ENCODE results near the gene LAMA3.
"Not testable (repeated sequence)": the region's sequence is repeated elsewhere in the genome, so short reads cannot be mapped to it uniquely, and the experiment has no call there.

Gene LAMA3

GRCh38 chr18:23703987-23704384 is 14.7 kb downstream of the LAMA3 start:
- Histone ChIP-seq H3K27ac (ENCODE audit: low read depth, low read length) (no peak overlapping the region), H3K4me1 (ENCODE audit: control insufficient read depth in 5 of 5, insufficient read depth in 5 of 5, low read length in 5 of 5) (no peaks in the 10 kb centered on the region), H3K36me3 (ENCODE audit: control insufficient read depth in 5 of 5, insufficient read depth in 5 of 5, low read length in 5 of 5) (no peaks in the 10 kb centered on the region), H3K27me3 (ENCODE audit: control insufficient read depth in 5 of 5, insufficient read depth in 4 of 5, low read length in 5 of 5) (peaks cover 0 to 12% (median 0%) of the 10 kb centered on the region in 5 donors), H3K9me3 (ENCODE audit: control insufficient read depth in 5 of 5, low read length in 5 of 5) (peaks cover 0 to 6% (median 5%) of the 10 kb centered on the region in 5 donors), H3K4me3 (ENCODE audit: low read depth in 1 of 5, low read length in 5 of 5) (no peak overlapping the region), H3K9ac (ENCODE audit: low read length in 5 of 5) (no peak overlapping the region)

- Histone ChIP-seq H3K36me3 (ENCODE audit: control insufficient read depth in 5 of 5, insufficient read depth in 5 of 5, low read length in 5 of 5) (no peaks in the 10 kb centered on the region), H3K9me3 (ENCODE audit: control insufficient read depth in 5 of 5, low read length in 5 of 5) (peaks cover 0 to 6% (median 5%) of the 10 kb centered on the region in 5 donors), H3K9ac (ENCODE audit: low read length in 5 of 5) (no peak overlapping the region)
Observed at GRCh38 chr18:23704806-23705205, 15.6 kb downstream of the LAMA3 start.

GRCh38 chr18:23706971-23707640 is 17.9 kb downstream of the LAMA3 start:
- Histone ChIP-seq H3K27ac (ENCODE audit: low read depth, low read length) (no peak overlapping the region), H3K9me3 (ENCODE audit: control insufficient read depth in 5 of 5, low read length in 5 of 5) (peaks cover 0 to 6% (median 5%) of the 10 kb centered on the region in 5 donors), H3K9ac (ENCODE audit: low read length in 5 of 5) (no peak overlapping the region), H3K4me3 (ENCODE audit: low read depth in 1 of 5, low read length in 5 of 5) (no peak overlapping the region), H3K36me3 (ENCODE audit: control insufficient read depth in 5 of 5, insufficient read depth in 5 of 5, low read length in 5 of 5) (no peaks in the 10 kb centered on the region), H3K4me1 (ENCODE audit: control insufficient read depth in 5 of 5, insufficient read depth in 5 of 5, low read length in 5 of 5) (no peaks in the 10 kb centered on the region), H3K27me3 (ENCODE audit: control insufficient read depth in 5 of 5, insufficient read depth in 4 of 5, low read length in 5 of 5) (peaks cover 0 to 12% (median 0%) of the 10 kb centered on the region in 5 donors)

More at GRCh38 chr18:23704806-23705205, 15.6 kb downstream of the LAMA3 start:
- Histone ChIP-seq H3K4me1 (ENCODE audit: control insufficient read depth in 5 of 5, insufficient read depth in 5 of 5, low read length in 5 of 5) (no peaks in the 10 kb centered on the region), H3K27ac (ENCODE audit: low read depth, low read length) (no peak overlapping the region), H3K27me3 (ENCODE audit: control insufficient read depth in 5 of 5, insufficient read depth in 4 of 5, low read length in 5 of 5) (peaks cover 0 to 12% (median 0%) of the 10 kb centered on the region in 5 donors), H3K4me3 (ENCODE audit: low read depth in 1 of 5, low read length in 5 of 5) (no peak overlapping the region)

- H3K4me1 ChIP-seq (ENCODE audit: control insufficient read depth in 5 of 5, insufficient read depth in 5 of 5, low read length in 5 of 5), result no peaks in the 10 kb centered on the region
- no peaks in the 10 kb centered on the region for H3K36me3 ChIP-seq (ENCODE audit: control insufficient read depth in 5 of 5, insufficient read depth in 5 of 5, low read length in 5 of 5)
- H3K9me3 ChIP-seq (ENCODE audit: control insufficient read depth in 5 of 5, low read length in 5 of 5), result peaks cover 0 to 6% (median 5%) of the 10 kb centered on the region in 5 donors
- no peak overlapping the region for H3K9ac ChIP-seq (ENCODE audit: low read length in 5 of 5)
- H3K27me3 ChIP-seq (ENCODE audit: control insufficient read depth in 5 of 5, insufficient read depth in 4 of 5, low read length in 5 of 5), result peaks cover 0 to 2% (median 0%) of the 10 kb centered on the region in 5 donors
- no peak overlapping the region for H3K27ac ChIP-seq (ENCODE audit: low read depth, low read length)
- H3K4me3 ChIP-seq (ENCODE audit: low read depth in 1 of 5, low read length in 5 of 5), result no peak overlapping the region
Observed at GRCh38 chr18:23710068-23710527, 20.8 kb downstream of the LAMA3 start.

GRCh38 chr18:23710946-23711345 is 21.7 kb downstream of the LAMA3 start:
- H3K36me3 ChIP-seq (ENCODE audit: control insufficient read depth in 5 of 5, insufficient read depth in 5 of 5, low read length in 5 of 5), result no peaks in the 10 kb centered on the region
- H3K9ac ChIP-seq (ENCODE audit: low read length in 5 of 5), result no peak overlapping the region
- peaks cover 0 to 2% (median 0%) of the 10 kb centered on the region in 5 donors for H3K27me3 ChIP-seq (ENCODE audit: control insufficient read depth in 5 of 5, insufficient read depth in 4 of 5, low read length in 5 of 5)

GRCh38 chr18:23711426-23711825 is 22.2 kb downstream of the LAMA3 start:
- Histone ChIP-seq H3K9ac (ENCODE audit: low read length in 5 of 5) (no peak overlapping the region), H3K27me3 (ENCODE audit: control insufficient read depth in 5 of 5, insufficient read depth in 4 of 5, low read length in 5 of 5) (peaks cover 0 to 2% (median 0%) of the 10 kb centered on the region in 5 donors), H3K9me3 (ENCODE audit: control insufficient read depth in 5 of 5, low read length in 5 of 5) (peaks cover 0 to 6% (median 5%) of the 10 kb centered on the region in 5 donors), H3K36me3 (ENCODE audit: control insufficient read depth in 5 of 5, insufficient read depth in 5 of 5, low read length in 5 of 5) (no peaks in the 10 kb centered on the region), H3K4me3 (ENCODE audit: low read depth in 1 of 5, low read length in 5 of 5) (no peak overlapping the region), H3K4me1 (ENCODE audit: control insufficient read depth in 5 of 5, insufficient read depth in 5 of 5, low read length in 5 of 5) (no peaks in the 10 kb centered on the region), H3K27ac (ENCODE audit: low read depth, low read length) (no peak overlapping the region)

More at GRCh38 chr18:23710946-23711345, 21.7 kb downstream of the LAMA3 start:
- Histone ChIP-seq H3K27ac (ENCODE audit: low read depth, low read length) (no peak overlapping the region), H3K4me3 (ENCODE audit: low read depth in 1 of 5, low read length in 5 of 5) (no peak overlapping the region), H3K4me1 (ENCODE audit: control insufficient read depth in 5 of 5, insufficient read depth in 5 of 5, low read length in 5 of 5) (no peaks in the 10 kb centered on the region), H3K9me3 (ENCODE audit: control insufficient read depth in 5 of 5, low read length in 5 of 5) (peaks cover 0 to 6% (median 5%) of the 10 kb centered on the region in 5 donors)

- Histone ChIP-seq H3K9me3 (ENCODE audit: control insufficient read depth in 5 of 5, low read length in 5 of 5) (peaks cover 0 to under 1% (median 0%) of the 10 kb centered on the region in 5 donors), H3K27me3 (ENCODE audit: control insufficient read depth in 5 of 5, insufficient read depth in 4 of 5, low read length in 5 of 5) (peaks cover 0 to 2% (median 0%) of the 10 kb centered on the region in 5 donors), H3K4me3 (ENCODE audit: low read depth in 1 of 5, low read length in 5 of 5) (no peak overlapping the region), H3K27ac (ENCODE audit: low read depth, low read length) (no peak overlapping the region), H3K9ac (ENCODE audit: low read length in 5 of 5) (no peak overlapping the region), H3K4me1 (ENCODE audit: control insufficient read depth in 5 of 5, insufficient read depth in 5 of 5, low read length in 5 of 5) (no peaks in the 10 kb centered on the region), H3K36me3 (ENCODE audit: control insufficient read depth in 5 of 5, insufficient read depth in 5 of 5, low read length in 5 of 5) (no peaks in the 10 kb centered on the region)
Observed at GRCh38 chr18:23712445-23712844, 23.2 kb downstream of the LAMA3 start.

GRCh38 chr18:23714576-23714975 is 25.3 kb downstream of the LAMA3 start:
- H3K9me3 ChIP-seq (ENCODE audit: control insufficient read depth in 5 of 5, low read length in 5 of 5), result no peaks in the 10 kb centered on the region
- H3K27me3 ChIP-seq (ENCODE audit: control insufficient read depth in 5 of 5, insufficient read depth in 4 of 5, low read length in 5 of 5), result peaks cover 0 to 2% (median 0%) of the 10 kb centered on the region in 5 donors
- H3K36me3 ChIP-seq (ENCODE audit: control insufficient read depth in 5 of 5, insufficient read depth in 5 of 5, low read length in 5 of 5), result no peaks in the 10 kb centered on the region

GRCh38 chr18:23716079-23716478 is 26.8 kb downstream of the LAMA3 start:
- H3K27ac ChIP-seq (ENCODE audit: low read depth, low read length); H3K36me3 ChIP-seq (ENCODE audit: control insufficient read depth in 5 of 5, insufficient read depth in 5 of 5, low read length in 5 of 5); H3K9ac ChIP-seq (ENCODE audit: low read length in 5 of 5); H3K4me3 ChIP-seq (ENCODE audit: low read depth in 1 of 5, low read length in 5 of 5); H3K9me3 ChIP-seq (ENCODE audit: control insufficient read depth in 5 of 5, low read length in 5 of 5); H3K4me1 ChIP-seq (ENCODE audit: control insufficient read depth in 5 of 5, insufficient read depth in 5 of 5, low read length in 5 of 5); H3K27me3 ChIP-seq (ENCODE audit: control insufficient read depth in 5 of 5, insufficient read depth in 4 of 5, low read length in 5 of 5): not testable (repeated sequence)

More at GRCh38 chr18:23714576-23714975, 25.3 kb downstream of the LAMA3 start:
- H3K27ac ChIP-seq (ENCODE audit: low read depth, low read length), result no peak overlapping the region
- H3K4me1 ChIP-seq (ENCODE audit: control insufficient read depth in 5 of 5, insufficient read depth in 5 of 5, low read length in 5 of 5), result peaks cover 0 to 5% (median 0%) of the 10 kb centered on the region in 5 donors
- H3K4me3 ChIP-seq (ENCODE audit: low read depth in 1 of 5, low read length in 5 of 5), result no peak overlapping the region
- H3K9ac ChIP-seq (ENCODE audit: low read length in 5 of 5), result no peak overlapping the region

- H3K9ac ChIP-seq (ENCODE audit: low read length in 5 of 5), result no peak overlapping the region
- peaks cover 0 to under 1% (median 0%) of the 10 kb centered on the region in 5 donors for H3K27me3 ChIP-seq (ENCODE audit: control insufficient read depth in 5 of 5, insufficient read depth in 4 of 5, low read length in 5 of 5)
- H3K9me3 ChIP-seq (ENCODE audit: control insufficient read depth in 5 of 5, low read length in 5 of 5), result no peaks in the 10 kb centered on the region
- H3K4me3 ChIP-seq (ENCODE audit: low read depth in 1 of 5, low read length in 5 of 5), result no peak overlapping the region
- H3K36me3 ChIP-seq (ENCODE audit: control insufficient read depth in 5 of 5, insufficient read depth in 5 of 5, low read length in 5 of 5), result no peaks in the 10 kb centered on the region
- peaks cover 0 to 5% (median 3%) of the 10 kb centered on the region in 5 donors for H3K4me1 ChIP-seq (ENCODE audit: control insufficient read depth in 5 of 5, insufficient read depth in 5 of 5, low read length in 5 of 5)
- no peak overlapping the region for H3K27ac ChIP-seq (ENCODE audit: low read depth, low read length)
Observed at GRCh38 chr18:23716516-23716915, 27.3 kb downstream of the LAMA3 start.

All from subcutaneous abdominal adipose tissue (tissue), 5 donors.